NCI-H2227 treated with DMSO at 0.1 percent for 48 hours (cell line): Measurements from ENCODE around the gene KCNH5.
"Not testable (repeated sequence)": the region's sequence is repeated elsewhere in the genome, so short reads cannot be mapped to it uniquely, and the experiment has no call there.

Source experiments
- DNase-seq: peaks from one replicate; lab custom pipeline; 2025; lab: John Stamatoyannopoulos, UW

KCNH5 gene

GRCh38 chr14:62886461-62886860 is 158.8 kb downstream of the KCNH5 start:
- no peak for DNase-seq

- no peak for DNase-seq
Measured at GRCh38 chr14:62885451-62885850, 159.8 kb downstream of the KCNH5 start.

GRCh38 chr14:62882967-62883366 is 162.3 kb downstream of the KCNH5 start:
- no peak for DNase-seq

- no peak for DNase-seq
Measured at GRCh38 chr14:62866376-62866775, 178.9 kb downstream of the KCNH5 start.

- DNase-seq = no peak
Measured at GRCh38 chr14:62864588-62864987, 180.7 kb downstream of the KCNH5 start.

GRCh38 chr14:62858011-62858410 is 187.2 kb downstream of the KCNH5 start:
- DNase-seq = not testable (repeated sequence)

- DNase-seq = no peak
Measured at GRCh38 chr14:62854951-62855350, 190.3 kb downstream of the KCNH5 start.

- DNase-seq = no peak
Measured at GRCh38 chr14:62847168-62847567, 198.1 kb downstream of the KCNH5 start.

GRCh38 chr14:62844546-62844945 is 200.7 kb downstream of the KCNH5 start:
- no peak for DNase-seq

GRCh38 chr14:62824086-62824485 is 221.2 kb downstream of the KCNH5 start:
- DNase-seq = no peak

- DNase-seq = no peak
Measured at GRCh38 chr14:62819931-62820330, 225.3 kb downstream of the KCNH5 start.

- DNase-seq = no peak
Measured at GRCh38 chr14:62807636-62808035, 237.6 kb downstream of the KCNH5 start.

- no peak for DNase-seq
Measured at GRCh38 chr14:62800577-62800976, 244.7 kb downstream of the KCNH5 start.

GRCh38 chr14:62796431-62796830 is 248.8 kb downstream of the KCNH5 start:
- DNase-seq = no peak

GRCh38 chr14:62792578-62792977 is 252.7 kb downstream of the KCNH5 start:
- no peak for DNase-seq

GRCh38 chr14:62781328-62781727 is 263.9 kb downstream of the KCNH5 start:
- not testable (repeated sequence) for DNase-seq

- no peak for DNase-seq
Measured at GRCh38 chr14:62778852-62779251, 266.4 kb downstream of the KCNH5 start.

- DNase-seq = no peak
Measured at GRCh38 chr14:62778310-62778709, 266.9 kb downstream of the KCNH5 start.

GRCh38 chr14:62777510-62777909 is 267.7 kb downstream of the KCNH5 start:
- DNase-seq = no peak

- DNase-seq = no peak
Measured at GRCh38 chr14:62776300-62776699, 269.0 kb downstream of the KCNH5 start.

- no peak for DNase-seq
Measured at GRCh38 chr14:62768753-62769152, 276.5 kb downstream of the KCNH5 start.

- no peak for DNase-seq
Measured at GRCh38 chr14:62763951-62764350, 281.3 kb downstream of the KCNH5 start.

- no peak for DNase-seq
Measured at GRCh38 chr14:62759796-62760195, 285.5 kb downstream of the KCNH5 start.

- not testable (repeated sequence) for DNase-seq
Measured at GRCh38 chr14:62746881-62747280, 298.4 kb downstream of the KCNH5 start.

GRCh38 chr14:62745496-62745895 is 299.8 kb downstream of the KCNH5 start:
- no peak for DNase-seq
